Body of pancreas (tissue), 4 donors: ENCODE measurements around the gene SYNE1. TPM values are rescaled to one million over a fixed set of nuclear protein-coding genes. Genes with fewer than 3 reads are reported as not detected.
A peak's percentile ranks its signal among the peaks of the same experiment; 100 is the strongest.
"Not testable (repeated sequence)": the region's sequence is repeated elsewhere in the genome, so short reads cannot be mapped to it uniquely, and the experiment has no call there.

Source experiments
- ATAC-seq: fragments of 150-250 bp; one replicate; pipeline ENCODE4 v1.9.1; 2016
- DNase-seq, 4 donors: peaks; one replicate each; pipeline ENCODE4 v3.0.0-alpha.2; 2019
- H3K27ac ChIP-seq, 4 donors: fragments of 200-600 bp; sonication (generic); 1 replicate in 3 of 4; 2 replicates in 1 of 4; pipeline versions ENCODE4 v1.5.1 to v1.6.1; 2016 to 2019; ENCODE audit warnings: mild to moderate bottlenecking in 1 of 4, mixed read lengths in 1 of 4, moderate library complexity in 1 of 4
- H3K27me3 ChIP-seq, 2 donors: fragments of 200-600 bp; sonication (generic); one replicate each; pipeline ENCODE4 v1.6.0; 2016; ENCODE audit warnings: mild to moderate bottlenecking in 1 of 2
- H3K36me3 ChIP-seq, 2 donors: fragments of 200-600 bp; sonication (generic); replicated peaks in 1 of 2; 2 replicates each; pipeline ENCODE4 v1.5.1; 2016; ENCODE audit warnings: low read depth in 2 of 2; ENCODE audit not compliant: insufficient read depth in 1 of 2
- H3K4me1 ChIP-seq: fragments of 200-600 bp; sonication (generic); one replicate; pipeline ENCODE4 v1.6.0; 2016
- H3K4me3 ChIP-seq, 2 donors: fragments of 200-600 bp; sonication (generic); 1 replicate in 1 of 2; 2 replicates in 1 of 2; pipeline ENCODE4 v1.5.1; 2016 to 2019
- H3K9me3 ChIP-seq, 3 donors: fragments of 200-600 bp; sonication (generic); 1 replicate in 2 of 3; 2 replicates in 1 of 3; pipeline ENCODE4 v1.5.1; 2016
- CTCF ChIP-seq, 7 experiments: fragments of 450-650 bp in 4 of 7; fragments of 200-600 bp in 3 of 7; sonication (generic) in 3 of 7; IDR thresholded peaks; one replicate each; pipeline ENCODE4 v1.5.1; 2016 to 2019; ENCODE audit warnings: antibody characterized with exemption in 7 of 7
- POLR2A ChIP-seq, 3 donors: fragments of 450-650 bp; IDR thresholded peaks; one replicate each; pipeline ENCODE4 v1.6.1; 2016; ENCODE audit warnings: antibody characterized with exemption in 3 of 3, mild to moderate bottlenecking in 2 of 3
- WGBS, 2 donors: methylation state at CpG; one replicate each; pipeline ENCODE4 v1.1.5; 2017; 5-methylcytosine and 5-hydroxymethylcytosine counted together
- intact Hi-C: fragments of 100-400 bp; cut with DNase I; formaldehyde crosslinking; loops from one replicate; pipeline ENCODE4 v1.15.1; 2023
- total RNA-seq, 2 donors: library from RNA; depleted of rRNA; stranded (reverse); fragments of >200 nt; gene quantifications; one replicate each; pipeline ENCODE4 v1.1.0, GENCODE V29; 2016

Gene SYNE1
- total RNA-seq, 2 donors from 2014 or later: 109 to 123 TPM

DNA sequence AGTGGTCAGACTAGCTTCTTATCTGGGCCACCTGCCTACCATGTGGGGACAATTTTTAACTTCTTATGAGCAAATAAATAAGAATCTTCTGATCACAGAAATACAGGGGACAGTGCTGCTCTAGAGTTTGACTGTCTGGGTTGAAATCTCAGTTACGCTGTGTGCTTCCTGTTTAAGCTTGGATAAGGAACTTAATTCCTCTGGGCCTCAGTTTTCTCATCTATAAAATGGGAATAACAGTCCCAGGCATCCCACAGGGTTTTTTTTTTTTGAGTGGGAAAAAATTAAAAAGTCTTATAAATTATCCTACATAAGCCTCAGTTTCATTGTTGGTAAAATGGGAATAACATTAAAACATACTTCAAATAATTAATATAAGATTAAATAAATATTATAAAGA, 488.8 kb downstream of the SYNE1 start:
- no peak for ATAC-seq
- no peaks in the 10 kb centered on the region for H3K9me3 ChIP-seq

GRCh38 chr6:152147269-152147668, 489.9 kb downstream of the SYNE1 start:
- 97 to 98% methylated on average over 6 of the region's 6 CpGs for WGBS, 2 donors
- ATAC-seq (no peak), DNase-seq (no peak)
- Histone ChIP-seq H3K4me1 (peaks cover 10% of the 10 kb centered on the region), H3K9me3 (no peaks in the 10 kb centered on the region), H3K27me3 (no peaks in the 10 kb centered on the region), H3K27ac (no peak overlapping the region), H3K36me3 (peaks cover 4 to 31% of the 10 kb centered on the region in 2 donors), H3K4me3 (no peak overlapping the region)
- intact Hi-C loops: no loop called here
- TF ChIP-seq POLR2A (IDR thresholded peaks at IDR 0.05) (no peak), CTCF (IDR thresholded peaks at IDR 0.05) (no peak)

More for the DNA sequence above, 488.8 kb downstream of the SYNE1 start:
- Histone ChIP-seq H3K4me1 (peaks cover 6% of the 10 kb centered on the region), H3K27ac (no peak overlapping the region), H3K27me3 (no peaks in the 10 kb centered on the region), H3K4me3 (no peak overlapping the region), H3K36me3 (peaks cover 4 to 31% of the 10 kb centered on the region in 2 donors)
- TF ChIP-seq POLR2A (IDR thresholded peaks at IDR 0.05): no peak
- TF ChIP-seq CTCF (IDR thresholded peaks at IDR 0.05): no peak
- WGBS, 2 donors: 95 to 100% methylated on average over 1 of the region's 1 CpG
- intact Hi-C loops: no loop called here
- DNase-seq: no peak

DNA sequence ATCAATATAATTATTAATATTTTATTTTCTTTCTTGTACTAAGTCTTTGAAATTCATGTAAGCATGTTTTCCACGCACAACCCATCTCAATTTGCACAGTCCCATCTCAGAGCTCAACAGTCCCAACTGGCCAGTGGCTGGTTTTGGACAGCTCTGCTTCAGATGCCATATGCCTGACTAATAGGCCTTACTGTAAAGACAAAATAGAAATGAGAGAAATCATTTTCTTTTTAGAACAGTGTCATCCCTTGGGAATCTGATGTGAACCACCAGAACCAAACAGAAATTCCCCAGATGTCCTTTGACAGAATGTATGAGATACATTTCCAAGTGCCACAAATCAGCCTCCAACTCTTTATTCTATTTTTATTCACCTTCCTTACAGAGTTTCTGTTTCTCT, 490.8 kb downstream of the SYNE1 start:
- Histone ChIP-seq H3K9me3 (no peaks in the 10 kb centered on the region), H3K36me3 (peaks cover 4 to 25% of the 10 kb centered on the region in 2 donors), H3K27me3 (no peaks in the 10 kb centered on the region), H3K27ac (no peak overlapping the region), H3K4me1 (peaks cover 10% of the 10 kb centered on the region), H3K4me3 (no peak overlapping the region)
- no peak for DNase-seq
- ATAC-seq: no peak
- WGBS, 2 donors: 87 to 91% methylated on average over 1 of the region's 1 CpG
- intact Hi-C loops: no loop called here
- TF ChIP-seq POLR2A (IDR thresholded peaks at IDR 0.05) (no peak), CTCF (IDR thresholded peaks at IDR 0.05) (no peak)

- 81 to 83% methylated on average over 11 of the region's 11 CpGs for WGBS, 2 donors
- intact Hi-C loops: no loop called here
- DNase-seq (no peak), ATAC-seq (peak; percentile 9)
- Histone ChIP-seq H3K9me3 (no peaks in the 10 kb centered on the region), H3K36me3 (peaks cover 4 to 12% of the 10 kb centered on the region in 2 donors), H3K4me1 (peaks cover 10% of the 10 kb centered on the region), H3K4me3 (no peak overlapping the region), H3K27me3 (no peaks in the 10 kb centered on the region), H3K27ac (peak overlapping the region in 2 of 4 donors; percentile 24 to 54)
- TF ChIP-seq POLR2A (IDR thresholded peaks at IDR 0.05): no peak
- TF ChIP-seq CTCF (IDR thresholded peaks at IDR 0.05): no peak
Measured at GRCh38 chr6:152143359-152143758, 493.8 kb downstream of the SYNE1 start.

- Histone ChIP-seq H3K9me3 (no peaks in the 10 kb centered on the region), H3K27me3 (no peaks in the 10 kb centered on the region), H3K27ac (peak overlapping the region in 1 of 4 donors; percentile 54), H3K36me3 (peaks cover 4 to 5% of the 10 kb centered on the region in 2 donors), H3K4me3 (no peak overlapping the region), H3K4me1 (peaks cover 10% of the 10 kb centered on the region)
- intact Hi-C loops: no loop called here
- TF ChIP-seq POLR2A (IDR thresholded peaks at IDR 0.05) (no peak), CTCF (IDR thresholded peaks at IDR 0.05) (no peak)
- 75 to 76% methylated on average over 5 of the region's 5 CpGs for WGBS, 2 donors
- ATAC-seq (no peak), DNase-seq (no peak)
Measured at GRCh38 chr6:152142105-152142504, 495.1 kb downstream of the SYNE1 start.

DNA sequence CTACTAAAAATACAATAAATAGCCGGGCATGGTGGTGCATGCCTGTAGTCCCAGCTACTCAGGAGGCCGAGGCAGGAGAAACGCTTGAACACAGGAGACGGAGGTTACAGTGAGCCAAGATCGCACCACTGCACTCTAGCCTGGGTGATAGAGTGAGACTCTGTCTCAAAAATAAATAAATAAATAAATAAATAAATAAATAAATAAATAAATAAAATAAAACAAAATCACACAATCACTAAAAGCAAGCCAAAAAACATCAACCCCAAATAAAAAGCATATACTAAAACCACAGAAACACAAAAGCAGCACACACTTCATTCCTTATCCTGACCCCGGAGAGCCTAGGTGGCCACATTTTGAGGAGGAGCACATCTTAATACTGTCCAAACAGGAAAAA, 498.8 kb downstream of the SYNE1 start:
- H3K4me3 ChIP-seq, DNase-seq, H3K27ac ChIP-seq, H3K27me3 ChIP-seq, intact Hi-C loops, H3K4me1 ChIP-seq, H3K9me3 ChIP-seq, H3K36me3 ChIP-seq, ATAC-seq: not testable (repeated sequence)
- WGBS, 2 donors: 94 to 95% methylated on average over 6 of the region's 6 CpGs
